AG08396 (cell line): Measurements from ENCODE around the gene SUPT5H.
"Not testable (repeated sequence)": the region's sequence is repeated elsewhere in the genome, so short reads cannot be mapped to it uniquely, and the experiment has no call there.

Source experiments
- DNase-seq: peaks from one replicate; pipeline ENCODE4 v3.0.0; 2012; ENCODE audit warnings: low spot score, mixed read lengths

The SUPT5H gene

GRCh38 chr19:39425744-39426143, 19.6 kb upstream of the SUPT5H start:
- no peak for DNase-seq

GRCh38 chr19:39426170-39426569, 19.2 kb upstream of the SUPT5H start:
- no peak for DNase-seq

GRCh38 chr19:39427707-39428106, 17.7 kb upstream of the SUPT5H start:
- DNase-seq = no peak

DNA sequence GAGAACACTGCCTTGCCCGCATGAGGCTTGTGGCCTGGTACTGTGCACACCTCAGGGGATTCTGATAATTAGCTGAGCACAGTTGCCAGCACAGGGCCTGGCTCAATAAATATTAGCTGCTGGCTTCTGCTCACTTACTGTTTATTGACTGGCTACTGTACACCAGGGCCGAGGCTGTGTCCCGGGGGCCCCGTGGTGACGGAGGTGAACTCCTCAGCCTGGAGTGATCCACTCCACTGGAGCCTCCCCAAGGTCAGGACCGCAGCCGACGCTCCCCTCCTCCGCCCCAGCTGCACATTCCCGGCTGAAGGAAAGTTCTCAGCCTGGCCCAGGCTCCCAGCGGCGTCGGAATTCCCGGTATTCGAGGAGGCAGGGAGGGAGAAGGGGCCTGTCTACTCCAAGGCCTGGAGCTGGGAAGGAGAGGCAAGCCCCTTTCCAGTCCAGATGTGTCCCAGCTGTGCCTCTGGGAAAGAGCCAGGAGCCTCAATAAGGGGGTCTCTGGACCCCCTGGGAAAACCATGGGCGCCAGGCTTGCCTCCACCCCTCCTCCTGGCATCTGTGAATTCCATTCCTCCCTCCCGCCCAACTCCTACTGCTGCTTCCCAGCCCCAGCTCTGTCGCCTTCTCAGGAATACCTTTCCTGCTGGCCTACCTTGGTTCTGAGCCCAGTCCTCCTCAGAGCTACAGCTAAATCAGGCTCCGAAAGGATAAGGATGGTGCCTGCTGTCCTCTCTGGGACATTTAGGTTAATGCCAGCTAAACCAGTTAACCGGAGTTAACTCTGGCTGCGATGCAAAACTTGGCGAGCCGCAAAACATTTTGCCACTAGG, 16.9 kb upstream of the SUPT5H start:
- DNase-seq = peak; percentile 84

DNA sequence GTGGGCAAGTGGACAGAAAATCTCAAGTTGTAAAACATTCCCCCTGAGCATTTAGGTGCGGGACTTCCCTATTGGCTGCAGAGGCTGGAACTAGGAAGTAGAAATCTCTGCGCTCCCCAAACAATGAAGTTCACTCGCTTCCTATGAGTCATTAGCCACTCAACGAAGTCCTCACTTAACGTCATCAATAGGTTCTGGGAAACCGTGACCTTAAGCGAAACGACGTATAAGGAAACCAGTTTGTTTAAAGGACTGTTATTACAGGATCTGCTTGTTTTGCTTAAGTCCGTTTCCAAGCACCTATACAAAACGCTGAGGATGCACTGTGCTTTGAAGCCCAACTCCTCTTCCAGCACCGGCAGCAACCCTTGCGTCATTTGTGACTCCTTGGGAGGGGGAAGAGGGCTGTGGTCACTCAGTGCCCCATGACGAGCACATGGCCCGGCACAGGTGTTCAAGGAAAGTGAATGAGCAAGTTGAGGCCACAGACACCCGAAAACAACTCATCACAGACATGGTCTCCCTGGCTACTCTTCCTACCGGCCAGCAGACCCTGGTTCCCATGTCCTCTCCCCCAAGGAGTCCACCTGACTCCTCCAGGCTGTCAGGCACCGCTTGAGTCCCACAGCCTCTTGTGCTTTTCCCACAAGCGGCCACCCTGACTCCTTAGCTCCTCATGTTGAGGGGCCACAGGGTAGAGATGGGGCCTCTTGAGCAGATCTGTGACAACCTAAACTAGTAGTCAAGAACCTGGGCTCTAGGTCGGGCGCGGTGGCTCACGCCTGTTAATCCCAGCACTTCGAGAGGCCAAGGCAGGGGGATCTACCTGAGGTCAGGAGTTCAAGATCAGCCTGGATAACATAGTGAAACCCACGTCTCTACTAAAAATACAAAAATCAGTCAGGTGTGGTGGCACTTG, 14.4 kb upstream of the SUPT5H start:
- no peak for DNase-seq

GRCh38 chr19:39432677-39433025, 12.7 kb upstream of the SUPT5H start:
- DNase-seq = no peak

GRCh38 chr19:39433480-39434079, 11.8 kb upstream of the SUPT5H start:
- no peak for DNase-seq

DNA sequence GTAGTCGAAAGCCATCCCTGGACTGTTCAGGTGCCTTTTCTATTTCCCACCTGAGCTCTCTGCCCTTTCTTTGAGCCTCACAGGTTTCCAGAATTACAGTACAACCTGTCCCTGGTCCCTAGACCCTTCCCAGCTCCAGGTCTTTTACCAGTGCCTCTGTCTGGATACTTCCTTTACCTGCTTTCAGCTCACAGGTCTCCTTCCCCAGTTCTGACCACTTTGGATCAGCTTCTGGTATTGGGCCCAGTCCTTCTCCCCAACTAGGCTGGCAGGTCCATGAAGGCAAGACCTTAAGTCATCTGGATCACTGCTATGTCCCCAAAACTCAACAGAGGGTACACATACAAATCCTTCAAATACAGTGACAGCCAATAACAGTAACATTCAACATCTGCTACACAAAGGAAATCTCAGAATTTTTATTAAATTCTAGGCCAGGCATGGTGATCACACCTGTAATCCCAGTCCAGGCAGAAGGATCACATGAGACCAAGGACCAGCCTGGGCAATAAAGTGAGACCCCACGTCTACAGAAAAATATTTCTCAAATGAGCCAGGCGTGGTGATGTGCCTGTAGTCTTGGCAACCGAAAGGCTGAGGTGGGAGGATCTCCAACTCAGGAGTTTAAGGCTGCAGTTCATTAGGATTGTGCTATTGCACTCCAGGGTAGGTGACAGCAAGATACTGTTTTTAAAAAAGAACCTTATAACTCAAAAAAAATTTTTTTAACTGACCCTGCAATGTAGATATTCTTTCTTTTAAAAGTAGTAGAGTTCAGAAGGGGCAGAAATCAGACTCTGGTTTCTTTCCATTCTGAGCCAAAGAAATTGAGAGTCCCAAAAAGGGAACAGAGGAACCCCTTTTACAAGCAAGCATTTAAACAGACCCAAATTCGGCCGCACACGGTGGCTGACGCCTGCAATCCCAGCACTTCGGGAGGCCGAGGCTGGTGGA, 11.0 kb upstream of the SUPT5H start:
- DNase-seq = no peak

DNA sequence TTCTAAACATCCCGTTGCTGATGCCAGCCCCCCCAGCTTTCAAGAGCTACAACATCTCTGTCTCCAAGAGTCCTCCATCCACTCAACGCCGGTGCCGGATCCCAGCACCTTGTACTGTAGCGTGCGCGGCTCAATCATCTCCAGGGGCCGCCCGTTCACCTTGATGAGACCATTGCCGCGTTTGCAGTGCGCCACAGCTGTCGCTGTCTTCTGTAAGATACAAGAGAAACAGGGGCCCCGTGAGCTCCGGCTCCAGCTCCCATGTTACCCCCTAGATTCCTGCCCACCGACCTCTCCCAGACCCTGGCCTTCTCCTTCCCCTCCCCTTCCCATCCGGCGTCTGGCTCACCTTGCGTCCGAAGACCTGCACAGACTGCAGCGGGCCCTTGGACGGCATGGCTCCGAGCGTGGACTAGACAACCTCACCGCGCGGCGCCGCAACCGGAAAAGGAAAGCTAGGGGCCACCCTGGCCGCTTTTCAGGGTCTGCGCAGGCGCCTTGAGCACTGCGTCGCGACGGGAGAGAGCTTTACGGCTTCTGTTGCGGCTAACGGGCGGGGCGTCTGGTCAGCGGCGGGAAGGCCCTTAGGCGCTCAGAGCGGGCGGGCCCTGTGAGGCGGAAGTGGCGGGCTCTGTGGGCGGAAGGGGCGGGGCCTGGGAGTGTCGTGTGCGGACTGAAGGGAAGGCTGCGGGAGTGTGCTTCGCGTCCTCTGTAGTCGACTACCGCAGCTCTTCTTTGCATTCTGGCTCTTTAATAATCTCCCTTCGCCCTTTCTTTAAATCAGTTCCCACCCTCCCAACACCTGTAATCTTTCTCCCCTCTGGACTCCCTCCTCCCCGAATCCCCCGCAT, 9.7 kb upstream of the SUPT5H start, which contains the start of gene RPS16:
RPS16 (minus strand) TSS at position 451 of the 851 bp plus-strand sequence; CDS start at position 397, 54 bp downstream.
- peak; percentile 95 for DNase-seq

DNA sequence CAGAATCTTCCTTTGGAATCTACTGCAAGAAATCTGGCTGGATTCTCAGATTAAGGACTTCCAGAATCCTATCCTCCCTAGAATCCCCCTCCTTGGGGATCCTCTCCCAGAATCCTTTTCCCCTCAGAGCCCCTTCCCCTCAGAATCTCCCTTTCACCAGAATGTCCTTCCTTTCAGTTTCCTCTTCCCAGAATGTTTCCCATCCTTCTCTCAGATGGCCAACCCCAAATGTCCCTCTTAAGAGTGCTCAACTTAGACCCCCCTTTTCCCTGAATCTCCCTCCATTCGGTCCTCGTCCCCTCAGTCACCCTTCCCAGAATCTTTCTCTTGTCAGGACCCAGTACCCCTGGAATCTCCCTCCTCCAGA, 9.0 kb upstream of the SUPT5H start:
- no peak for DNase-seq

DNA sequence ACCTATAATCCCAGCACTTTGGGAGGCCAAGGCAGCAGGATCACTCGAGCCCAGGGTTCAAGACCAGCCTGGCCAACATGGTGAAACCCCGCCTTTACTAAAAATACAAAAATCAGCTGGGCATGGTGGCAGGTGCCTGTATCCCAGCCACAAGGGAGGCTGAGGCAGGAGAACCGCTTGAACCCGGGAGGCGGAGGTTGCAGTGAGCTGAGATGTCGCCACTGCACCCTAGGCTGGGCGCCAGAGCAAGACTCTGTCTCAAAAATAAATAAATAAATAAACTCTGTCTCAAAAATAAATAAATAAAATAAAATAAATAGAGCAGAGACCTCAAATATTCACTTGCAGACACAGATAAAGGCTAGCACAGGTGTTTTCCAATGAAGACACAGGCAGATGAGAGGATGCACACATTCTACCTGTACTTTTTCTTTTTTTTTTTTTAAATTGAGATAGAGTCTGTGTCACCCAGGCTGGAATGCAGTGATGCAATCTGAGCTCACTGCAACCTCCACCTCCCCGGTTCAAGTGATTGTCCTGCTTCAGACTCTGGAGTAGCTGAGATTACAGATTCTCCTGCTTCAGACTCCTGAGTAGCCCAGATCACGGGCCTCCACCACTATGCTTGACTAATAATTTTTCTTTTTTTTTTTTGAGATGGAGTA, 7.0 kb upstream of the SUPT5H start:
- no peak for DNase-seq

DNA sequence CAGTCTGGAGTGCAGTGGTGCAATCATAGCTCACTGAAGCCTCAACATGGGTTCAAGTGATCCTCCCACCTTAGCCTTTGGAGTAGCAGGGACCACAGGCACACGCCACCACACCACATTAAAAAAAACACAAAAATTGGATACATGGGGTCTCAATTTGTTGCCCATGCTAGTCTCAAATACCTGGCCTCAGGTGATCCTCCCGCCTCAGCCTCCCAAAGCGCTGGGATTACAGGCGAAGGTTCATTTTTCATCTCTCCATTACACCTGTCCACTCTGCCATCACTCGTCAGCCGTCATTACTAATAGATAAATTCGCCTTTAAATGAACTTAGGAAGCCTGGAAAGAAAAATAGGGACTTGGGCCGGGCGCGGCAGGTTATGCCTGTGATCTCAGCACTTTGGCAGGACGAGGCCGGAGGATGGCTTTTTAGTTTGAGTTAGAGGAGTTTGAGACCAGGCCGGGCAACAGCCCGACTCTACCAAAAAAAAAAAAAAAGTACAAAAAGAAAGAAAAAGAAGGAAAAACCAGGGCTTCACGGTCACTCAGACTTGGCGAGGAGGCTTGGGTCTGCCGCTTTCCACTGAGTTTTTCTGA, 685 bp upstream of the SUPT5H start:
- no peak for DNase-seq

GRCh38 chr19:39446365-39447084, 1.1 kb downstream of the SUPT5H start:
- DNase-seq = no peak

DNA sequence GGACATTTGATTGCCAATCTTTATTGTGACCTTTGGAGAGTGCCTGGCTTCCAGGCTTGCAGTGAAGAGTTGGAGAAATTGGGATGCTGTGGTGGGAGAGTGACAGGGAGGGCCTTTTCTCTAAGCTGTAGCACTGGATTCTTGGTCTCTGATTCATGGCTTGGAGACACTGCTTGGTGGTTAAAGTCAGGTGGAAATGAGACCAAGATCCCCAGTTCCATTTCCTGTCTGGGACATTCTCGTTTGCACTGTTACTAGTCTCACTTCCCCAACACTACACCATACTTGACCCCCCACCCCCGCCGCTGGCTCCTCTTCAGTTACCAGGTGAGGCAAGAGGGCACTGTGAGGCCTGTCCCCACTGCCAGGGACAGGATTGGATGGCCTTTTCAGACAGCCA, 2.9 kb downstream of the SUPT5H start:
- DNase-seq = peak; percentile 40

- DNase-seq = no peak
Observed at GRCh38 chr19:39449116-39449797, 3.9 kb downstream of the SUPT5H start.

DNA sequence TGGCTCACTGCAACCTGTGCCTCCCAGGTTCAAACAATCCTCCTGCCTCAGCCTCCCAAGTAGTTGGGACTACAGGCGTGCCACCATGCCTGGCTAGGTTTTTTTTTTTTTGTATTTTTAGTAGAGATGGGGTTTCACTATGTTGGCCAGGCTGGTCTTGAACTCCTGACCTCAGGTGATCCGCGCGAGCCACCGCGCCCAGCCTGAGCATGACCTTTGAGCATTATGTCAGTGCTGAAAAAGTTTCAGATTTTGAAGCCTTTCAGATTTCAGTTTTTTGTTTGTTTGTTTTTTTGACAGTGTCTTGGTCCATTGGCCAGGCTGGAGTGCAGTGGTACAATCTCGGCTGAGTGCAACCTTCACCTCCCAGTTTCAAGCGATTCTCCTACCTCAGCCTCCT, 5.9 kb downstream of the SUPT5H start:
- not testable (repeated sequence) for DNase-seq

DNA sequence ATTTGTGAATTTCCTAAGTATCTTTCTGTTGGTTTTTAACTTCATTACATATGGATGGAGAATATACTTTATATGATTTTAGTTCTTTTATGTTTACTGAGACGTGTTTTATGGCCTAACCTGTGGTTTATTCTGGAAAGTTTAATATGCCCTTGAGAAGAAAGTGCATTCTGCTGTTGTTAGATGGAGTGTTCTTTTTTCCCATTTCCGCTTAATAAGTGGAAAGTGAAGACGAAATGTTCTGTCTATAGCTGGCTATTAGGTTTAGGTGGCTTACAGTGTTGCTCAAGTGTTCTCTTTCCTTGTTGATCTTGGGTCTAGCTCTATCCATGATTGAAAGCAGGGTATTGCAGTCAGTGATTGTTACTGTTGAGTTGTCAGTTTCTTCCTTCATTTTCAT, 18.0 kb downstream of the SUPT5H start:
- DNase-seq = no peak
